Measurements from ENCODE around the gene AFP.
"Not testable (repeated sequence)": the region's sequence is repeated elsewhere in the genome, so short reads cannot be mapped to it uniquely, and the experiment has no call there.

AFP gene

GRCh38 chr4:73435984-73436383 lies at the start of gene AFP:
TSS of gene AFP (plus strand) at chr4:73436221. CDS start at chr4:73436263, 42 bp downstream.
- DNase-seq = no peak

GRCh38 chr4:73387552-73387951 lies 48.5 kb upstream of the AFP start:
- no peak for DNase-seq

- no peak for DNase-seq
Measured at GRCh38 chr4:73388887-73389286, 47.1 kb upstream of the AFP start.

DNA sequence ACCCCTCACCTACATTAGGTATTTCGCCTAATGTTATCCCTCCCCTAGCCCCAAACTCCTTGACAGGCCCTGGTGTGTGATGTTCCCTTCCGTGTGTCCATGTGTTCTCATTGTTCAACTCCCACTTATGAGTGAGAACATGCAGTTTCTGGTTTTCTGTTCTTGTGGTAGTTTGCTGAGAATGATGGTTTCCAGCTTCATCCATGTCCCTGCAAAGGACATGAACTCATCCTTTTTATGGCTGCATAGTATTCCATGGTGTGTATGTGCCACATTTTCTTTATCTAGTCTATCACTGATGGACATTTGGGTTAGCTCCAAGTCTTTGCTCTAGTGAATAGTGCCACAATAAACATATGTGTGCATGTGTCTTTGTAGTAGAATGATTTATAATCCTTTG lies 46.4 kb upstream of the AFP start:
- DNase-seq = not testable (repeated sequence)

- DNase-seq = no peak
Measured at GRCh38 chr4:73391774-73392173, 44.2 kb upstream of the AFP start.

DNA sequence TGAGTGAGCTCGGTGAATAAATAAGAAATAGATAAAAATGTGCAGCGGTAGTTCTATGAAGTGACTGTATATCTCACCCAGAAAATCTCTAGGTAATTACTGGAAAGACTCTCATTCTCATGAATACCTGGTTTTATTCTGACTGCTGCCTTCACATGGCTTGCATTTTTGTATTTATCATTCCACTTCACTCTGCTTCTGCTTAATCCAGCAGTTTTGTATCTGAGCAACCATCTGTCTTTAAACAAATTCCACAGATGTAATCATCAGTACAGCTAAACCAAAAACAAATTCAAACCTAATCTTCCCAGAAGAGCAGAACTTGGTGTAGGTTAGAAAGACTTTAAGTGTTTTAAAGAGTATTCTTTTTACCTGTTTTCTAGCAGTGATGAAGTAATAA lies 43.1 kb upstream of the AFP start:
- DNase-seq = no peak

- DNase-seq = no peak
Measured at GRCh38 chr4:73396304-73396703, 39.7 kb upstream of the AFP start.

GRCh38 chr4:73396993-73397972 lies 38.7 kb upstream of the AFP start:
- DNase-seq = no peak

- DNase-seq = no peak
Measured at GRCh38 chr4:73401412-73401811, 34.6 kb upstream of the AFP start.

GRCh38 chr4:73404042-73404441 lies 32.0 kb upstream of the AFP start, which contains the start of gene ALB:
TSS of gene ALB (plus strand) at chr4:73404287. CDS start at chr4:73404328, 41 bp downstream.
- no peak for DNase-seq

GRCh38 chr4:73404457-73404856 lies 31.6 kb upstream of the AFP start:
- no peak for DNase-seq

DNA sequence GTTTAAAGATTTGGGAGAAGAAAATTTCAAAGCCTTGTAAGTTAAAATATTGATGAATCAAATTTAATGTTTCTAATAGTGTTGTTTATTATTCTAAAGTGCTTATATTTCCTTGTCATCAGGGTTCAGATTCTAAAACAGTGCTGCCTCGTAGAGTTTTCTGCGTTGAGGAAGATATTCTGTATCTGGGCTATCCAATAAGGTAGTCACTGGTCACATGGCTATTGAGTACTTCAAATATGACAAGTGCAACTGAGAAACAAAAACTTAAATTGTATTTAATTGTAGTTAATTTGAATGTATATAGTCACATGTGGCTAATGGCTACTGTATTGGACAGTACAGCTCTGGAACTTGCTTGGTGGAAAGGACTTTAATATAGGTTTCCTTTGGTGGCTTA lies 30.9 kb upstream of the AFP start:
- DNase-seq = no peak

DNA sequence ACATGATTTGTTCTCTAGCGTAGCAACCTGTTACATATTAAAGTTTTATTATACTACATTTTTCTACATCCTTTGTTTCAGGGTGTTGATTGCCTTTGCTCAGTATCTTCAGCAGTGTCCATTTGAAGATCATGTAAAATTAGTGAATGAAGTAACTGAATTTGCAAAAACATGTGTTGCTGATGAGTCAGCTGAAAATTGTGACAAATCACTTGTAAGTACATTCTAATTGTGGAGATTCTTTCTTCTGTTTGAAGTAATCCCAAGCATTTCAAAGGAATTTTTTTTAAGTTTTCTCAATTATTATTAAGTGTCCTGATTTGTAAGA lies 29.5 kb upstream of the AFP start:
- no peak for DNase-seq

DNA sequence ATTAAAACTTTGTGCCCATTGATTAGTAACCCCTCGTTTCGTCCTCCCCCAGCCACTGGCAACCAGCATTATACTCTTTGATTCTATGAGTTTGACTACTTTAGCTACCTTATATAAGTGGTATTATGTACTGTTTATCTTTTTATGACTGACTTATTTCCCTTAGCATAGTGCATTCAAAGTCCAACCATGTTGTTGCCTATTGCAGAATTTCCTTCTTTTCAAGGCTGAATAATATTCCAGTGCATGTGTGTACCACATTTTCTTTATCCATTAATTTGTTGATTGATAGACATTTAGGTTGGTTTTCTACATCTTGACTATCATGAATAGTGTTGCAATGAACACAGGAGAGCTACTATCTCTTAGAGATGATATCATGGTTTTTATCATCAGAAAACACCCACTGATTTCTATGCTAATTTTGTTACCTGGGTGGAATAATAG lies 28.8 kb upstream of the AFP start:
- no peak for DNase-seq

DNA sequence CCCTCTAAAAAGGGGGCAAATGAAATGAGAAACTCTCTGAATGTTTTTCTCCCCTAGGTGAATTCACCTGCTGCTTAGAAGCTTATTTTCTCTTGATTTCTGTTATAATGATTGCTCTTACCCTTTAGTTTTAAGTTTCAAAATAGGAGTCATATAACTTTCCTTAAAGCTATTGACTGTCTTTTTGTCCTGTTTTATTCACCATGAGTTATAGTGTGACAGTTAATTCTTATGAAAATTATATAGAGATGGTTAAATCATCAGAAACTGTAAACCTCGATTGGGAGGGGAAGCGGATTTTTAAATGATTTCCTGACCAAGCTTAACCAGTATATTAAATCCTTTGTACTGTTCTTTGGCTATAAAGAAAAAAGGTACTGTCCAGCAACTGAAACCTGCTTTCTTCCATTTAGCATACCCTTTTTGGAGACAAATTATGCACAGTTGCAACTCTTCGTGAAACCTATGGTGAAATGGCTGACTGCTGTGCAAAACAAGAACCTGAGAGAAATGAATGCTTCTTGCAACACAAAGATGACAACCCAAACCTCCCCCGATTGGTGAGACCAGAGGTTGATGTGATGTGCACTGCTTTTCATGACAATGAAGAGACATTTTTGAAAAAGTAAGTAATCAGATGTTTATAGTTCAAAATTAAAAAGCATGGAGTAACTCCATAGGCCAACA lies 27.7 kb upstream of the AFP start:
- no peak for DNase-seq

DNA sequence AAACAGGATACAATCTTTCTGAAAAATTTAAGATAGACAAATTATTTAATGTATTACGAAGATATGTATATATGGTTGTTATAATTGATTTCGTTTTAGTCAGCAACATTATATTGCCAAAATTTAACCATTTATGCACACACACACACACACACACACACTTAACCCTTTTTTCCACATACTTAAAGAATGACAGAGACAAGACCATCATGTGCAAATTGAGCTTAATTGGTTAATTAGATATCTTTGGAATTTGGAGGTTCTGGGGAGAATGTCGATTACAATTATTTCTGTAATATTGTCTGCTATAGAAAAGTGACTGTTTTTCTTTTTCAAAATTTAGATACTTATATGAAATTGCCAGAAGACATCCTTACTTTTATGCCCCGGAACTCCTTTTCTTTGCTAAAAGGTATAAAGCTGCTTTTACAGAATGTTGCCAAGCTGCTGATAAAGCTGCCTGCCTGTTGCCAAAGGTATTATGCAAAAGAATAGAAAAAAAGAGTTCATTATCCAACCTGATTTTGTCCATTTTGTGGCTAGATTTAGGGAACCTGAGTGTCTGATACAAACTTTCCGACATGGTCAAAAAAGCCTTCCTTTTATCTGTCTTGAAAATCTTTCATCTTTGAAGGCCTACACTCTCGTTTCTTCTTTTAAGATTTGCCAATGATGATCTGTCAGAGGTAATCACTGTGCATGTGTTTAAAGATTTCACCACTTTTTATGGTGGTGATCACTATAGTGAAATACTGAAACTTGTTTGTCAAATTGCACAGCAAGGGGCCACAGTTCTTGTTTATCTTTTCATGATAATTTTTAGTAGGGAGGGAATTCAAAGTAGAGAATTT lies 26.8 kb upstream of the AFP start:
- no peak for DNase-seq

DNA sequence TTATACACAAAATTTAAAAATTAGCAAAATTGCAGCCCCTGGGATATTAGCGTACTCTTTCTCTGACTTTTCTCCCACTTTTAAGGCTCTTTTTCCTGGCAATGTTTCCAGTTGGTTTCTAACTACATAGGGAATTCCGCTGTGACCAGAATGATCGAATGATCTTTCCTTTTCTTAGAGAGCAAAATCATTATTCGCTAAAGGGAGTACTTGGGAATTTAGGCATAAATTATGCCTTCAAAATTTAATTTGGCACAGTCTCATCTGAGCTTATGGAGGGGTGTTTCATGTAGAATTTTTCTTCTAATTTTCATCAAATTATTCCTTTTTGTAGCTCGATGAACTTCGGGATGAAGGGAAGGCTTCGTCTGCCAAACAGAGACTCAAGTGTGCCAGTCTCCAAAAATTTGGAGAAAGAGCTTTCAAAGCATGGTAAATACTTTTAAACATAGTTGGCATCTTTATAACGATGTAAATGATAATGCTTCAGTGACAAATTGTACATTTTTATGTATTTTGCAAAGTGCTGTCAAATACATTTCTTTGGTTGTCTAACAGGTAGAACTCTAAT lies 26.0 kb upstream of the AFP start:
- no peak for DNase-seq

- no peak for DNase-seq
Measured at GRCh38 chr4:73410916-73411730, 24.9 kb upstream of the AFP start.

- no peak for DNase-seq
Measured at GRCh38 chr4:73411731-73412414, 24.1 kb upstream of the AFP start.

DNA sequence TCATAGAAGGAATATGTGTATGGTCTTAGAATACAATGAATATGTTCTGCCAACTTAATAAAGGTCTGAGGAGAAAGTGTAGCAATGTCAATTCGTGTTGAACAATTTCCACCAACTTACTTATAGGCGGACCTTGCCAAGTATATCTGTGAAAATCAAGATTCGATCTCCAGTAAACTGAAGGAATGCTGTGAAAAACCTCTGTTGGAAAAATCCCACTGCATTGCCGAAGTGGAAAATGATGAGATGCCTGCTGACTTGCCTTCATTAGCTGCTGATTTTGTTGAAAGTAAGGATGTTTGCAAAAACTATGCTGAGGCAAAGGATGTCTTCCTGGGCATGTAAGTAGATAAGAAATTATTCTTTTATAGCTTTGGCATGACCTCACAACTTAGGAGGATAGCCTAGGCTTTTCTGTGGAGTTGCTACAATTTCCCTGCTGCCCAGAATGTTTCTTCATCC lies 22.7 kb upstream of the AFP start:
- no peak for DNase-seq

GRCh38 chr4:73414936-73415271 lies 21.1 kb upstream of the AFP start:
- DNase-seq = no peak
